HG03025 (cell line): ENCODE results near the gene GBA2.

ENCODE experiments used
- ATAC-seq: cut with Tn5 transposase; IDR thresholded peaks from one replicate; pipeline ENCODE4 v1.9.1; 2021; ENCODE audit warnings: mild to moderate bottlenecking, moderate library complexity; ENCODE audit not compliant: unreplicated experiment, low FRiP score

The GBA2 gene

DNA sequence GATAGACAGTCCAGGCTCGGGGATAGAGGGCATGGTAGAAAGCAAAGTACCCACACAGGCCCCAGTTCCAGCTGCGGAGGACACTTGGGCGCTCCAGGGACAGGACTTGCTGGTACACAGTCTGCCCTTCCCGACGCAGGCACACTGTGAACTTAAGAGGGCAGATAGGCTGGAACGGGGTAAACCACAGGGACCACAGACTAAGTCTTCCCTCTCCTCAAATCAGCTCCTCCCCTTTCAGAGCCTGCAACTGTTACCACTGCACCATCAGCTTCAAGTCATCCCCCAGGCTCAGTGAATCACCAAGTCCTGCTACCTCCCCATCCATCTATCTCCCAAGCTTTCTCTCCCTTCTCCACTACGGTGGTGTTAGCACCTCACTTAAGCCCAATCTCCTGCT, 7.3 kb downstream of the GBA2 start:
- ATAC-seq = no peak

DNA sequence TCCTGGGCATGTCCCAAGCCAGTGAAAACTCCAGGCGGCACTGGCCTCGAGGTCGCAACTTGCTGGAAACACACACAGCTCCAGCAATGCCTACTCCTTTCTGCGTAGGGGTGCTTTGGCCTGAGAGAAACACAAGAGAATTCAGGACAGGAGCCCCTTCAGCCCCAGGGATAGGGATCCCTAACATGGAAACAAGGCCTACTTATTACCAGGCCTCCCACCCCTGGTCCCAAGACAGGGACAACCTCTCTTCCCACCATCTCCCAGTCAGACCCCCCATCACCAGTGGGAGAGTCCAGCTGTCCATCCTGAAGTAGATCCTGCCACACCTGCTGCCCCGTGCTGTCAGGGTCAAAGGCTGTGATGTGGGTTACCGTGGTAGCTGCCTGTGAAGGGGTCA, 8.8 kb downstream of the GBA2 start:
- ATAC-seq = no peak

DNA sequence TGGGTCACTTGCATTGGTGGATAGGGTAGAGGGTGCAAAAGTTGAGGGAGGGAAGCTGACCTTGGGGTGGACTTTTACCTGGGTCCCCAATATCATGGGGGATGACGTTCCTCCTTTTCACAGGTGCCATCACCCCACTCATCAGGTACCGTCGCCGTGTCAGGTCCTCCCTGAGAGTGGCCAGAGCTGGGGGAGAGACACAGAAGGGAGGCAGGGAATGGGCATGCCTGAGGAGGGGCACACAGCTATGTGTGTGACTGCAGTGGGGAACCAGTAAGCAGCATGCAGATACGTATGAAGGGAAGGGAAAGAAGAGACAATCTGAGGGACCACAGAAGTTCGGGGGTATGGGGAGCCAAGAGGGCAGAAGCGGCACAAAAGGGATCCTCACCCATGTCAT, 10.1 kb downstream of the GBA2 start:
- ATAC-seq = no peak

DNA sequence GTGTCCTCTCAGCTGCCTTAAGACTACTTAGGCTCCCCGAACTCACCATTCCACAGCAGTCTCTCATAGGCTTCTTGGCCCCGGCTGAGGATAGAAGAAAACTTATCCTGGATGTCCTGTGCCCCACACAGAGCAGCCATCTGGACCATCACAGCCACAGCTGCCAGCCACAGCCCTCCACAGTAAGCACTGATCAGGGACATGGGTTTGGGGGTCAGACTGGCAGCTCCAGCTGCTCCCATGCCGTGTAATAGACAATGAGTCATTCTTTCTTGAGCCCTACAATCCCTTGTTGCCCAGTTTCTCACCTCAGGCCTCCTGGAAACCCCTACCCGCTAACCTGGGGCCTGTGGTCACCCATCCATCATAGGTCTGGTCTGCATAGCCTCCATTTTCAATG, 10.8 kb downstream of the GBA2 start:
- ATAC-seq = no peak

DNA sequence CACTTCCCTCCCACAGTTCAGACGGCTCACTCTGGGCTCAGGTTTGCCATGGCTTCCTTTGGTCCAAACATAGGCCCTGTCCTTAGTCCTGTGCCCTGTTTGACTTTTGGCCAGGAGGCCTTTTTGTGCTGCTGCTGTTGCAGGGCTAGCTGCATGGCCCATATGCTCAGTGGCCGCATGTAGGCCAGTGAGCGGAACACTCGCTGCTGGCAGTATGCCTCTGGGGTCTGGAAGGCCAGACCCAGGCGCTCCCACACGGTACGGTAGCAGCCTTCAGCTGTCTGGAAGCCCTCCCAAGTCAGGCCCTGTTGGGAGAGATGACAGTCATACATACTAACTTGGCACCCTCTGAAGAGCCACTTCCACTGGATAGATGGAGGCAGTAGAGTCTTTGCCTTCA, 11.9 kb downstream of the GBA2 start:
- ATAC-seq = no peak

DNA sequence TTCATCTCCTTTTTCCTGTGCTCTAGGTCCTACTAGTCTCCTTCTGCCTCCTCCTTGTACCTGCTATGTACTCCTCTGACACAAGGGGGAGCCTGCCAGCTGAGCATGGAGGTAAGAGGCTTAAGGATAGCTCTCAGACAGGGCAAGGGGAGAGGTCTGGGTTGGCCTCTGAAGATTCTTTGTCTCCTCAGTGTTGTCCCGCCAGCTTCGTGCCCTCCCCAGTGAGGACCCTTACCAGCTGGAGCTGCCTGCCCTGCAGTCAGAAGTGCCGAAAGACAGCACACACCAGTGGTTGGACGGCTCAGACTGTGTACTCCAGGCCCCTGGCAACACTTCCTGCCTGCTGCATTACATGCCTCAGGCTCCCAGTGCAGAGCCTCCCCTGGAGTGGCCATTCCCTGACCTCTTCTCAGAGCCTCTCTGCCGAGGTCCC, 12.8 kb downstream of the GBA2 start:
- ATAC-seq = no peak

DNA sequence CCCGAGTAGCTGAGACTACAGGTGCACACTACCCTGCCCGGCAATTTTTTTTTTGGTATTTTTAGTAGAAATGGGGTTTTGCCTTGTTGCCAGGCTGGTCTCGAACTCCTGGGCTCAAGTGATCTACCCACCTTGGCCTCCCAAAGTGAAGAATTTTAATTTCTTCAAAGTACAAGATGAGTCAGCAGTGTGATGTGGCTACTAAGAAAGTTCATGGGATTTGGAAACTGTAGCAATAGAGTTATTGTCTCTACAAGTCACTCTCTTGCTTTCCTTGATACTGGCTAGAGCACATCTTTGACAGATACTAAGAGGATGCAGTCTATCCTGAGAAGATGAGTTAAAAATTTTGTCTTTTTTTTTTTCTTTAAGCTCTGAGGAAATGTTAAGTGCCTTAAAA, 14.9 kb downstream of the GBA2 start:
- no peak for ATAC-seq

DNA sequence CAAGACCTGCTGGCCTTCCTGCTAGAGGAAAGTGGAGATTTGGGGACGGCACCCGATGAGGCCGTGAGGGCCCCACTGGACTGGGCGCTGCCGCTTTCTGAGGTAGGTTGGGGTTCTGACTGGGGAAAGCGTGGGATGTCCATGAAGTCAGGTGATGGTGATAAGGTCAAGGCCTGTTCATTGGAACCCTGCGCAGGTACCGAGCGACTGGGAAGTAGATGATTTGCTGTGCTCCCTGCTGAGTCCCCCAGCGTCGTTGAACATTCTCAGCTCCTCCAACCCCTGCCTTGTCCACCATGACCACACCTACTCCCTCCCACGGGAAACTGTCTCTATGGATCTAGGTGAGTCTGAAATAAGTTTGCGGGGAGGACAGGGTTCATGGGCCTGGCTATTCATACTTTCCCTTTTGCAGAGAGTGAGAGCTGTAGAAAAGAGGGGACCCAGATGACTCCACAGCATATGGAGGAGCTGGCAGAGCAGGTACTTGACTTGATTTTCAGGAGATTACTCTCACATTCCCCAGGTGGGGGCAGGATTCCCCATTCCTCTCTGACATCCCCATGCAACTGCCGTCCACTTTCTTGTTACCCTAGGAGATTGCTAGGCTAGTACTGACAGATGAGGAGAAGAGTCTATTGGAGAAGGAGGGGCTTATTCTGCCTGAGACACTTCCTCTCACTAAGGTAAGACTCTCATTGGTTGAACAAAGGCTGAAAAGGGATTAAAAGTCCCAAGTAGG, 16.1 kb downstream of the GBA2 start:
- peak; percentile 8 for ATAC-seq

DNA sequence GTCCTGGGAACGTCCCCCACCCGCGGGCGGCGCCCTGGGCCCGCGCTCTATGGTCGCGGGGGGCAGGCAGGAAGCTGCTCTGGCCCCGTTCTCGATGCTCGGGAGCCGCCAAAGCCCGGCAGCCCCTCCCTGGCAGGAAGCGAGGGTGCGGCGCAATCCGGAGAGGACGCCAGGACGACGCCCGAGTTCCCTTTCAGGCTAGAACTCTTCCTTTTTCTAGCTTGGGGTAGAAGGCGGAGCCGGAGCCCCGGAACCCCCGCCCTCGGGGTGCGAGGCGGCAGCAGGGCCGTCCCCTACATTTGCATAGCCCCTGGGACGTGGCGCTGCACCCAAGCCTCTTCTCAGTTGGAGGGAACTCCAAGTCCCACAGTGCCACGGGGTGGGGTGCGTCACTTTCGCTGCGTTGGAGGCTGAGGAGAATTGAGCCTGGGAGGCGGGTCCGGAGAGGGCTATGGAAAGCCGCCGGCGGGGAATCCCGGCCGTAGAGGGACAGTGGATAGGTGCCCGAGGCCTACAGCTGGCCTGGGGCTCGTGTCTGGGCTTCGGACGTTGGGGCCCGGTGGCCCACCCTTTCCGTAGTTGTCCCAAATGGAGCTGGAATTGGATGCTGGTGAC, 16.7 kb downstream of the GBA2 start, which contains the start of the genes CREB3 and TLN1:
CREB3 (plus strand) TSS at position 482 of the 615 bp plus-strand sequence; CDS start at position 589, 107 bp downstream.
TLN1 (minus strand) TSS at position 11 of the 615 bp plus-strand sequence. CDS start 6,501 bp downstream, outside the sequence.
- peak; percentile 78 for ATAC-seq

DNA sequence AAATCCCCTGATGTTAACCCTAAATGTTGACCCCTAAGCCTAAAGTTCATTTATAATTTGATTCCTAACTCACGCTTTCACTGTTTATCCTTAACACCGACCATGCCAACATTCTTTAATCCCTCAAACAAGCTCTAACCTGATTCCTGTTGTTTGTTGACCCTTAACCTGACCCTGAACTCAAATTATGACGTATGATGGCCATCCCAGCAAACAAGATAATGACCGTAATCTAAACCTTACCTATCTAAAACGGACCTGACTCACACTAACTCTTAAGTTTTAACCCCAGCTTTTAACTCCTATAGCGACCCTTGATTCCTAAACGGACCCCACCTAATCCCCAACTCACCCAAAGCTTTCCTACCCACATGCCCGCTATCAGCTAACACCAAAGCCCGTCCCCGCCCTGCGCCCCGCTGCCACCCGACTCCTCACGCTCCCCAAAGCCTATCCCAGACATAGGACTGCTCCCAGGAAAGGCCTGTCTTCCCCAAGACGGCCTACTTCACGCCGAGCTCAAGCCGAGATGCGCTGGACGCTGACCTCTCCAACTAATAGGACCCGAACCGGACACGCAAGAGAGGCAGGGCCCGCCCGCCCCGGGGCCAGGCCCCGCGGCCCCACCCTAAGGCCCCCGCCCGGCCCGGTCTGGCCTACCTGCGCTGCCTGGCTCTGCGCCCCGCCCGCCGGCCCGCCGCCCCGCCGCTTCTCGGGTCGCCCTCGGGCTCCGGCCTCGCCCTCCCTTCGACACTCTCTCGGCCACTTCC, 17.4 kb downstream of the GBA2 start:
- ATAC-seq = peak; percentile 1

DNA sequence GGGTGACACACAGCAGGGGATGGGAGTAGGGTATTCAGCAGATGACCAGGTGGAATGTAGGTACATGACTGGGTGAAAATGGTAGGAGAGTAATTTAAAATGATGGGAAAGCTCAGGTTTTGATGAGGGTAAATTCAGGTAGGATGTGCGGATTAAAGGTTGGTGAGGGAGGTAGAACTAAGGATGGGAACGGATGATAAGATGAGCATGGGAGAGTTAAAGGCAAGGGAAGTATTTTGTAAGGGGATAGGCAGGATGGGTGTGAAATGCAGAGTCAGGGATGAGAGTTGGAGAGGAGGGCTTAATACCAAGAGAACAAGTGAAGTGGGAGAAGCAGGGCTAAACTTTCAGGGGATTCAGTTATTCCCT, 18.6 kb downstream of the GBA2 start:
- no peak for ATAC-seq

DNA sequence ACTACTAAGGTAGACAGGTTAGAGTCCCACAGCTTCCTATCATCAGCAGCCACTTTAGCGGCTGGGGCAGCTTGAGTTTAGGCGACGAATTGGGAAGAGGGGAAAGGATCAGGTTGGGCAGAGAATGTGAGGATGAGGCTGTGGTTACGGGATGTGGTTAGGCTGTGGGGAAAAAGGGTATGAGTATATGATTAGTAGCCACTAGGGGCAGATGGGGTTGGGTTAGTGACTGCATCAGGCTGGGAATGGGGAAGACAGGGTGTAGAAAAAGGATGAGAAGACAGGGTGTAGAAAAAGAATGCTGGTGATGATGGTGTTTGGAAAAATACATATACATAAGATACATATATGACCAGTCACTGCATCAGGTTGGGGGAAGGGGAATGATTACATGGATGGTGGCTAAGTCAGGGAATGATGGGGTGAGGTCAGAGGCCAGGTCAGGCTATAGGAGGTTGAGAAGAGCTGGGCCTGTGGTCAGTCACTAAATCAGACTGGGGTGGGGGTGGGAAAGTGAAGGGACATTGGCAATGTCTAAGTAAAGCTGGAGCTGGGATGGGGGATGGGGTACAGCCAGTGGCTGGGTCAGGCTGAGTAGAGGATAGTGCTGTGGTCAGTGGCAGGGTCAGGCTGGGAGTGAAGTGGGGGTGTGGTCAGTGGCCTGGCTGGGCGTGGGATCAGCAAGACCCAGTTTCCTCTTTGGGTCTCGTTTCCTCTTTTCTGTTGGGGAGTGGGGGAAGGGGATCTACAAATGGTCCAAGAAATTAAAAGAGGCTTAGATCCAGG, 19.1 kb downstream of the GBA2 start:
- no peak for ATAC-seq

DNA sequence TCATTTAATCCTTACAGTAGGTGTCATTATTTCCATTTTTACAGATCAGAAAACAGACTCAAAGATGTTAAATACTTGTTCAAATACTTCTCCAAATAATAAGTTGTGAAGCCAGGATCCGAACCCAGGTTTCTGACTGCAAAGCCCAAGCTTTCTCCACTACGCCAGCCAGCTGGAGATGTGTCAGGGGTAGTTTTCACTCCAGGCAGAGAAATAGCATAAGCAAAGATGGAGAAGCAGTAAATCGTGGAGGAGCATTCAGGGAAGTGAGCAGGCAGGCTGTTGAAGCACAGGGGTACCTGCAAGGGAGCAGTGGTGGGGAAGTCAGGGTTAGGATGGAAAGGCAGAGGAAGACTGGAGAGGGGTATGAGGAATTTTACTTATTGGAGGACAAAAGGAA, 19.9 kb downstream of the GBA2 start:
- no peak for ATAC-seq

DNA sequence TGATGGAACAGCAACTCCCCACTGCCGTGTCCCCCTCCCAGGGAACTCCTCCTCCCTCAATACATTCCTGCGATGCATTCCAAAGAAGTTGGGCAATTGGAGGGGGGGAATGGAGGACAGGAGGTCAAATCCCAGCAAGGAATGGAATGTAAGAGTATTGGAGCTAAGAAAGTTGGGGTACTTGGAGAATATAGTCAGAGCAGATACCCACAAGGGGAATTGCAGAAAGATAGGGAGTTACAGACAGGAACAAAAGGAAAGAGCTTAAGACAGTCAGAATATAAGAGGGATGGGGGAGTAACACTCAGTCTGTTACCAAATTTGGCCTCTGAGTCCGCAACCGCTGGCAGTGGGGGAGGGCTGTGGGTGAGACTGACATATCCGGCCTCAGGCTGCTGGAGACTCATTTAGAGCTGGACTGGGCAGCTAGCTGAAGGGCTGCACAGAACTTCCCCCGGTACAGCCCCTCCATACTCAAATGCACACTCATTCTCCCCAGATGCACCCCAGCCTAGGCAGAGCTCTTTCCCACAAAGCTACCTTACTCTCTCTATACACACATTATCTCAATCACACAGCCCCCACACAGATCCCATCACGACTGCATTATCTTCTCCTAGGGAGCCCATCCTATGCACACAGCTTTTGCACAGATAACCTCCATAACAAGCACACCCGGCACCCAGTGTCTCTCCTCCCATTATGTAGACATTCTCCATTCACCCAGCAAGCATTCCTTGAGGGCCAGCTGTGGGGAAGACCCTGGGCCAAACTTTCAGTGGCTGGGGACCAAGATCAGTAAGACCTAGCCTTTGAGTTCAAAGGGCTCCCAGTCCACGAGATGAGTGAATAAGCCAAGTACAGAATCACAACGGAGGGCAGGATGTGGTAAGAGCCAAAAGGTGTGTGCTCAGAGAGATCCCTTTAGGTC, 20.7 kb downstream of the GBA2 start:
- no peak for ATAC-seq

DNA sequence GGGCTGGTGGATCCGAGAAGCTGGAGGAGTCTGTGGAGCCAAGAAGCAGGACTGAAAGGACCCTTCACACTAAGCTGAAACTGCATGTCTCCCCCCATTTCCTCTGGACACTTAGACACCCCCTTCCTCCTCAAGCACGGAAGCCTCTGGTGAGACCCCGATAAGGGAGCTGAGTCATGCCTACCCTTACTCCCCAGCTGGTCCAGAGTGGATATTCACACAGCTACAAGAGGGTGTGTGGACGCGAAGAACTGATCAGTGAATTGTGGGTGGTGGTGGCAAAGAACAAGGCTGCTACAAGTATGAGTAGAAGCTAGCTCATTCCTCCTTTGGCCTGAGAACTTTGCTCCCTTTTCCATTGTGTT, 21.4 kb downstream of the GBA2 start:
- no peak for ATAC-seq

DNA sequence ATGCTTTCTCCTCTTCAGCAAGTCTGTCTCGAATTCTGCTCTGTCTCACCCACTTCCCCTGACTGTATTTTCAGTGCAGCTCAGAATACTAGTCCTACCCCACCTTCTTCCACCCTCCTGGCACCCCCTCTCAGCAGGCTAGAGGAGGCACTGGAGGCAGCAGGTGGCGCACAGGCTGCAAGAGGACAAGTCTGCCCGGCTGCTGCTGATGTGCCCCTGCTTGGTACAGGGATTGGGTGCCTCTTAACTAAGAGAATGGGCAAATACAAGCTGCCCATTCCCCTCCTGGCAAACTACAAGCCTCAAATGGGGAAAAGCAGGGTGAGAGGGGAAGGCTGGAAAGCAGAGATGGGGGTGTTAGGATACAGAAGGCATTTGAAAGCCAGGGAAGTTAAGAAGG, 22.1 kb downstream of the GBA2 start:
- no peak for ATAC-seq

DNA sequence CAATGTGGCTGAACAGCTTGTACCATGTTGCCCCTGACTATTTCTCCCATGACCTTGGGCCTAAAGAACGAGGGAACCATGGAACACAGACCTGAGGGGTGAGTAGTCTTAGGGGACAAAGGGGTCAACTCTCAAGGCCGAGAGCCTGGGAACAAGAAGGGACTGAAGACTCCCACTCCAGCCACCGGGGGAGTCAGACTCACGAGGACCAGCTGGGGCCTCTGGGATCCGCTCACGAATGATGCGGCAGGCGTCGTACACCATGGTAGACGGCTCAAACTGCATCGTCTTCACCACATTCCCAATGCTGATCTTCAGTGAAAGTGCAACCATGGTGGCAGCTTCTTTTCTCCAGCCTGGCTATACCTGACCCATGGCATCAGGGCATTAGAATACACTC, 23.7 kb downstream of the GBA2 start:
- no peak for ATAC-seq

DNA sequence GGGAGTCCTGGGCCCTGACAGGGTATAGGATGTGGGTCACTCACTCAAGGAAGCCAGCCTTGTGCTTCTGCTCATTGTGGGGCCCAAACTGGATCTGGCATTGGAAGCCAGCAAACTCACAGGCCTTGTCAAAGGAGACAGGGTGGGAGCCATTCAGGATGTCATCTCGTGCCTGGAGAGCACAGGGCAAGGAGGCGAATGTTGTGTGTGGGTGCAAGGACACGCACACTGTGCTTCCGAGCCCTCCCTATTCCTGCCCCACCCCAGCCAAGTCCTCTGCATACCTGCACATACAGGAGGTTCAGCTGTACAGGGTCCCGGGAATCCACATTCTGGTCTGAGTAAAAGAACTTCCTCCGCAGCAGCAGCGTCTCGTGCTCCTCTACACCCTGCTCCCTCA, 25.1 kb downstream of the GBA2 start:
- no peak for ATAC-seq

DNA sequence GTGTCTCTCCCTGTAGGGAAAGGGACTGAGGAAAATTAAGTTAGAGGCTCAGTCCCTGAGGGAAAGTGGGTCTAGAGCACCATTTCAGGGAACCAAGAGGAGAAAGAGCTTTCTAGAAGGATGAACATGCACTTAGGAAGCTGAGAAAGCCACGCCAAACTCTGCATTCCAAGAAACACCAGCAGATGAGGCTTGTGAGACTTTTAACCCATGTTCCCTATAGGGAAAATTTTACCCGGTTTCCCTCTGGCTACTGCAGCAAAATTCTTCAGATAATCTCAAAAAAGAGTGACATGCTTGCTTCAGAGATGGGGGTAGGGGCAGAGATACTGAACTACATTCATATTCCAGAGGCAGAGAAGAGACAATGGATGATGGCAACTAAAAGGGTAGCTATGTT, 25.6 kb downstream of the GBA2 start:
- no peak for ATAC-seq

DNA sequence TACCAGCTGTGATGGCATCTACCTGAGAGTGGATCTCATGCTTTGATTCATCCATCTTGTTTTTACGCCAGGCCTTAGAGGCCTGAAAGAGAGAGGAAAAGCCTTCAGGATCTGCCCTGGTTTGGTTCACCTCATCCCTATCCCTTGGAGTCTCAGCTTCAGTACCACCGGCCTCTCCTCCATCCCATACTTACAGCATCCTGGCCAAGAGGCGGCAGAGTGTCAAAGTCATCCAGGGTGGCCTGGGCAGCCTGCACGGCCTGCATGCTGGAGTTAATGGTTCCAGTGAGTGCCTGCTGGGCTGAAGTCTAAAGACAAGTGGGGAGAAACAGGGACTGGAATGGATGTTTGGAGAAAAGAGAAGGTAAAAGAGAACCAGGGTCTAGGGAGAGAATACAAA, 29.5 kb downstream of the GBA2 start:
- no peak for ATAC-seq
